GM12874 (cell line): ENCODE measurements around the gene MYRIP.

ENCODE experiments used
- TF ChIP-seq, protein P1 (sequence below): IDR thresholded peaks from 2 replicates; pipeline ENCODE4 v1.5.1; 2011; ENCODE audit warnings: low read depth, mild to moderate bottlenecking, control low read depth, low read length, moderate library complexity; ENCODE audit not compliant: insufficient read depth

Gene MYRIP

GRCh38 chr3:40169983-40170382 lies 360.6 kb downstream of the MYRIP start:
- TF ChIP-seq, protein P1, sequence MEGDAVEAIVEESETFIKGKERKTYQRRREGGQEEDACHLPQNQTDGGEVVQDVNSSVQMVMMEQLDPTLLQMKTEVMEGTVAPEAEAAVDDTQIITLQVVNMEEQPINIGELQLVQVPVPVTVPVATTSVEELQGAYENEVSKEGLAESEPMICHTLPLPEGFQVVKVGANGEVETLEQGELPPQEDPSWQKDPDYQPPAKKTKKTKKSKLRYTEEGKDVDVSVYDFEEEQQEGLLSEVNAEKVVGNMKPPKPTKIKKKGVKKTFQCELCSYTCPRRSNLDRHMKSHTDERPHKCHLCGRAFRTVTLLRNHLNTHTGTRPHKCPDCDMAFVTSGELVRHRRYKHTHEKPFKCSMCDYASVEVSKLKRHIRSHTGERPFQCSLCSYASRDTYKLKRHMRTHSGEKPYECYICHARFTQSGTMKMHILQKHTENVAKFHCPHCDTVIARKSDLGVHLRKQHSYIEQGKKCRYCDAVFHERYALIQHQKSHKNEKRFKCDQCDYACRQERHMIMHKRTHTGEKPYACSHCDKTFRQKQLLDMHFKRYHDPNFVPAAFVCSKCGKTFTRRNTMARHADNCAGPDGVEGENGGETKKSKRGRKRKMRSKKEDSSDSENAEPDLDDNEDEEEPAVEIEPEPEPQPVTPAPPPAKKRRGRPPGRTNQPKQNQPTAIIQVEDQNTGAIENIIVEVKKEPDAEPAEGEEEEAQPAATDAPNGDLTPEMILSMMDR: no peak

GRCh38 chr3:40170395-40170794 lies 361.0 kb downstream of the MYRIP start:
- TF ChIP-seq, protein P1: no peak

GRCh38 chr3:40172560-40172959 lies 363.2 kb downstream of the MYRIP start:
- TF ChIP-seq, protein P1: no peak

DNA sequence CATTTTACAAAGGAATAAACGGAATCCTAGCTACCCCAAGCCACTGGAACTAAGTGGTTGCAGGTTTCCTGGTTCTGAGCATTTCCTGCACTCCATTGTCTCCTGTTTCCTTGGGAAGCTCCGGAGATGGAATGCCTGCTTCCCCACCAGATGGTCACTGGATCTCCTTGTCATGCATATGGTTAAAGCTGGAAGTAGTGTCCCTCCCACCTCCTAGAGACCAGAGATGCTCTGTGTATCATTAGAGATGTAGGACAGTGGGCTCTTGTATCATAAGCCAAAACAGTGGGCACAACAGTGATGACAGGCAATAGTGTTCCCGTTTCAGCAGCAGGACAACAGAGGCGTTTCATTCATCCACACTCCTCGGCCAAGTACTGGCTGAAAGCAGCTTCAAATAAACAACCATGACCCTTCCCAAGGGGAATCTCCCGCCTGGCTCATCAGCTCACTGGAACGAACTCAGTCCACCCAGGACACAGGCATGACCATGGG lies 363.9 kb downstream of the MYRIP start:
- TF ChIP-seq, protein P1: no peak

DNA sequence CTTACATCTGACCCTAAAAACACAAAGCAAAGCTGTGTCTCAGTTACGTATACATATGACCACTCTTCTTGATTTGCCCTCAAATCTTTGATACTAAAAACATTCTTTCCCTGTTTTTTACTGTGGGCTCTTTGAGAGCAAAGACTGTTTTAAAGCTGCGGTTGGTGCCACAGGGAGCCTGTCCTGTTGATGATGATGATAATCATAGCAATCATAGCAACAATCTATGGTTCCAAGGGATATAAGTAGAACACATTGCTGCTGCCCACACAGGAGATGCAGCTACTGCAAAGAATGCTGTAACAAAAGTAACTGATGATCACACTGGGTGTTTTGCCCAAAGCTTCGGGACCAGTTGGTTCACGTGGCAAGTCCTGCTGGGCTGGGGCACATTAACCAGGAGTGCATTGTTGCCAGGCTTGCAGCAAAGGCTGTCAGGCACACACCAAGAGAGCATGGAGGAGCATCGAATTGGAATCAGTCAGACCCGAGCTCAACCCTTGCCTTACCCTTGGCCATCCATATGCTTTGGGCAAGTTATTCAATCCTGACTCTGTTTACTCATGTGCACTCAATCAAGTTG lies 368.7 kb downstream of the MYRIP start:
- TF ChIP-seq, protein P1: no peak

DNA sequence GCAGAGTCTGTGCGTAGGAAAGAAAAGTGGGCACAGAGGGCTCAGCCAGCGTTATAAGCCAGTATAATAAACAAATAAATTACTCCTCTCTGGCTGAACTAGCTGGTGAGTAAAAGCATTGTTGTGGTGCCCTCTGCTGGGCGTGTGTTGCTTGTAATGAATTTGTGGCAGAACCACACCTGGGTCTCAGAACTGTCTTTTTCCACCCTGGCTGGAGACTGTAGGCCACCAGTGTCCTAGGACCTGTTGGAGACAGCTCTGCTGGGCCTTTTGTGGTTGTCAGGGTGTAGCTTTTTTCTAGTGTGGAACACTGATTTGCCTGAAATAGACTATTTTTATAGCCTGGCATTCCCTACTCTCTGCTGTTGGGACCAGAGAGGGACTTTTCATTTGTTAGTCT lies 369.6 kb downstream of the MYRIP start:
- TF ChIP-seq, protein P1: peak; percentile 68

- TF ChIP-seq, protein P1: no peak
Observed at GRCh38 chr3:40181182-40181581, 371.8 kb downstream of the MYRIP start.
